RKO (cell line): ENCODE measurements around the gene TBX2.

Source experiments
- DNase-seq: peaks from one replicate; pipeline ENCODE4 v3.0.0-alpha.2; 2016; ENCODE audit warnings: low spot score

The TBX2 gene

GRCh38 chr17:61454381-61455323 lies 55.0 kb downstream of the TBX2 start:
- no peak for DNase-seq

GRCh38 chr17:61455324-61456060 lies 55.8 kb downstream of the TBX2 start:
- DNase-seq, result no peak

- DNase-seq, result no peak
Measured at GRCh38 chr17:61456061-61456681, 56.5 kb downstream of the TBX2 start.

GRCh38 chr17:61456688-61457225 lies 57.1 kb downstream of the TBX2 start:
- no peak for DNase-seq

- DNase-seq, result no peak
Measured at GRCh38 chr17:61457226-61457983, 57.8 kb downstream of the TBX2 start.

- no peak for DNase-seq
Measured at GRCh38 chr17:61458000-61458399, 58.4 kb downstream of the TBX2 start.

- DNase-seq, result no peak
Measured at GRCh38 chr17:61458421-61459141, 58.9 kb downstream of the TBX2 start.
